NCI-H2107 treated with DMSO at 0.1 percent for 48 hours (cell line): ENCODE results near the gene RBM8A.

Experiments used
- DNase-seq: peaks from one replicate; lab custom pipeline; 2025; ENCODE audit not compliant: unreplicated experiment; lab: John Stamatoyannopoulos, UW

RBM8A gene

DNA sequence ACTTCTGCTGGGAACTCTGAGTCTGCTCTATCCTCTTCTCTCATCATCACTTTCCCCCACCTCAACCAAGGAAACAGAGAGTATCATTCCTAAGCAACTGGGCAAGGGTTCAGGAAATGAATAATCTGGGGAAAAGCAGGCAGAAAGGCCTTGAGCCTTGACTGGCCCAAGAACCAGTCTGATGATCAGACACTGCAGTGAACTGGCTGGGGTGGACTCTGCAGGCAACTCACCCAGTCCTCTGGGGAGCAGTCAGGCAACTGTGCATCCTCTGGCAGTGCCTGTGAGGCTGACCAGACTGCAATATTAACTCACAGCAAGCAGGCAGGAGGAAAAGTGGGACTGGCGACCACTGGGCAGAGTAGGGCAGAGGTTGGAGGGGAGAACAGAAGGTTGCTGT, 42.6 kb downstream of the RBM8A start:
- no peak for DNase-seq

- peak; percentile 99 for DNase-seq
These were observed 47.5 kb downstream of the RBM8A start for GRCh38 chr1:145879775-145880174.

DNA sequence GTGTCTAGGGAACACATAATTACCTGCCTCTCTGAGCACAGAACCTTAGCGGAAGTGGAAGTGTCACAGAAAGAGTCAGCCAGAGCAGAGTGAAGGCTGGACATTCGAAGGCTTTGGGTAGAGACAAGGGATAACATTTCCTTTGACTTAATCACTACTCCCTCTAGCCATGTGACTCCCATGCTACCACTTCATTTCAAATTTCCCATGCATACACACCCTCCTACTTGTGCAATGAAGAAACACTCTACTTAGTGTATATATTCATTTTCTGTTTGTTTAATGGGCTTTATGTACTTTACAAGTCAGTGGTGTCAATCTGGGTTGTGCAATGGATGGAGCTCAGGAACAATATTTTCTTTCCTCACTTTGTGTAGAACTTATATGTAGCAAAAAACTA, 48.6 kb downstream of the RBM8A start:
- DNase-seq, result peak; percentile 32

- DNase-seq, result no peak
These were observed 49.3 kb downstream of the RBM8A start for GRCh38 chr1:145877923-145878486.

DNA sequence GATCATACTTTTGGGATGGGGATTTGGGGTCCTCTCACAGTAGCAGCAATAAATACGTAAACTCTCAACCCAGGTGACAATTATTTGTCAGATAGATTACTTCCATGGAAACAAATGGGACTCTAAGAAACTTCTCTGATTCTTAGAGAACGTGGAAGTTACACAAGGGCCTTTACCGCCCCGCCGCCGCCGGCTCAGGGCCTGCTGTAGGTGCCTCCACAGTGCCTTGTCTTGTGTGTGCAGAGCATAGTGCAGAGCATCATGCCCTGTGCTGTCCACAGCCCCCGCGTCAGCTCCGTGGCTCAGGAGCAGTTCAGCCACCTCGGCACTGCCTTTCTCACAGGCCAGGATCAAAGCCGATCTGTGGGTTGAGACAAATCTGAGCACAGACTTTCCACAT, 52.6 kb downstream of the RBM8A start:
- DNase-seq, result no peak

DNA sequence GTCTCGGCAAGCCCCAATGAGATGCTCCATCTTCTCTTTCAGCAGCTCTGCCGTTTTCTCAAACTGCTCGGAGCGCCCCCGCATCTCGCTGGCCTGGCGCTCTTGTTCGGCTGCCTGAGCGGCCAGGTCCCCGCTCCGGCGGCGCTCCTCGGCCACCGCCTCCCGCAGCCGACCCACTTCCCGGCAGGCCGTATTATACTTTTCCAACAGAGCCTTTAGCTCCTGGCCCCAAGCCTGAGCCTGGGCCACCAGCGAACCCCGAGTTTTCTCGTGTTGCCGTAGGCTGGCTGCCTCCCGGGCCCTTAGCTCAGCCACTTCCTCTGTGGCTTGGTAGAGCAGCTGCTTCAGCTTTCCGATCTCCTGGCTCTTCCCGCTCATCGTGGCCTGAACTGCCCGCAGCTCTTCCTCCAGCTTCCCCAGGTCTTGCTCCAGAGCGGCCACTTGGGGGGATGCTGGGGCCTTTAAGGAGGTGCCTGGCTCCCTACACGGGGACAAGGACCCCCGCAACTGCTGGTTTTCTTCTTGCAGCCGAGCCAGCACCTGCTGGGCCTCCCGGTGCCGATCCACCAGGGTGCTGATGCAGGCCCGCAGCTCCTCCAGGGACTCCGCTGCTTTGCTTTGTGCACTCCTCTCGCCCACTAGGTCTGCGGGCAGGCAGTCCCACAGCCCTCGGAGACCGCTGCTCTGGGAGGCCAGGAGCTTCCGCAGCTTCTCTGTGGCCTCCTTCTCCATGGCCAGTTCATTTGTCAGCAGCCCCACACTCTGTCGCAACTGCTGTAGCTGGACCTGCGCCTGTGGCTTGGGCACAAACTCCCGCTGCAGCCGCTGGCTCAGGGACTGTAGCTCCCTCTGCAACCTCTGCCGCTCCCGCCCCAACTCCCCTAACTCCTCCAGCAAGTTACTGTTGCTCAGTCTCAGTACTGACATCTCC, 55.0 kb downstream of the RBM8A start:
- no peak for DNase-seq
